GM18519 (cell line): ENCODE results near the gene FFAR1.

Experiments
- ATAC-seq: cut with Tn5 transposase; IDR thresholded peaks from one replicate; pipeline ENCODE4 v1.9.1; 2021; ENCODE audit warnings: mild to moderate bottlenecking, moderate library complexity; ENCODE audit not compliant: unreplicated experiment, low FRiP score

The FFAR1 gene

DNA sequence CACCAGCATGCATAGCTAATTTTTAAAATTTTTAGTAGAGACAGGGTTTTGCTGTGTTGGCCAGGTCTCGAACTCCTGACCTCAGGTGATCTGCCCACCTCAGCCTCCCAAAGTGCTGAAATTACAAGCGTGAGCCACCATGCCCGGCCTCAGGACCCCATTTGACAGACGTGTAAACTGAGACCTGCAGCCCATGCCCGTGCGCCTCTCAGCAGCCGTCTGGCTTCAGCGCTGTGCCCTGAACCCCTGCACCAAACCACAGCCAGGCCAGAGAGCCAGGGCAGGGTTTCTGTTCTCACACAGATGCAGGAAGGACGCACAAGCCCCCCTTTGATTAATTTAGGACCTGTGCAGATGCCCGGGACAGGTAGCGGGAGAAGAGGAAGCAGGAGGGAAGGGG is 7.3 kb upstream of the FFAR1 start:
- no peak for ATAC-seq

DNA sequence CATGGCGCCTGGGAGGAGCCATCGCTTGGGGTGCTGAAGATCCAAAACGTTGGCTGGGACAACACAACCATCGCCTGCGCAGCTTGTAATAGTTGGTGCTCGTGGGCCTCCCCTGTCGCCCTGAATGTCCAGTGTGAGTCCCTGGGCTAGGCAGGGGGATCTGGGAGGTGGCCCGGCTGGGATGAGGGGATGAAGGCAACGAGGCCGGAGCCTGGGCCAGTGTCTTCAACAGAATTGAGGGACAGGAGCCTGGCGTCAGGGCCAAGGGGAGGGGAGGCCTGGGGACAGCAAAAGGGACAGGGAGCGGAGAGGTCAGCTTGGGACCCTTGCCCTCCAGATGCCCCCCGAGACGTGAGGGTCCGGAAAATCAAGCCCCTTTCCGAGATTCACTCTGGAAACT is 6.7 kb upstream of the FFAR1 start:
- ATAC-seq = no peak

DNA sequence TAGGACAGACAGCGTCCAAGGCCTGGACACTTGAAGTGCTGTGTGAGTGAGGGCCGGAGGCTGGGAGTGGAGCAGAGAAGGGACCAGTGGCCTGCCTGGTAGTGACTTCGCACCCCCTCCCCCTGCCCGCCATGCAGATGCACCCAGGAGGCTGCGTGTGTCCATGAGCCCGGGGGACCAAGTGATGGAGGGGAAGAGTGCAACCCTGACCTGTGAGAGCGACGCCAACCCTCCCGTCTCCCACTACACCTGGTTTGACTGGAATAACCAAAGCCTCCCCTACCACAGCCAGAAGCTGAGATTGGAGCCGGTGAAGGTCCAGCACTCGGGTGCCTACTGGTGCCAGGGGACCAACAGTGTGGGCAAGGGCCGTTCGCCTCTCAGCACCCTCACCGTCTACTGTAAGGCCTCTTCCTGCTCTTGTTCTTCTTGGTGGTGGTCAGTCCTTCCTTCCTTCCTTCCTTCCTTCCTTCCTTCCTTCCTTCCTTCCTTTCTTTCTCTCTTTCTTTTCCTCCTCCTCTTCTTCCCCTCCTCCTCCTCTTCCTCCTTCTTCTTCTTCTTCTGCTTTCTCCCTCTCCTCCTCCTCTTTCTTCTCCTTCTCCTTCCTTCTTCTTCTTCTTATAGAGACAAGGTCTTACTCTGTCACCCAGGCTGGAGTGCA is 6.0 kb upstream of the FFAR1 start:
- no peak for ATAC-seq

DNA sequence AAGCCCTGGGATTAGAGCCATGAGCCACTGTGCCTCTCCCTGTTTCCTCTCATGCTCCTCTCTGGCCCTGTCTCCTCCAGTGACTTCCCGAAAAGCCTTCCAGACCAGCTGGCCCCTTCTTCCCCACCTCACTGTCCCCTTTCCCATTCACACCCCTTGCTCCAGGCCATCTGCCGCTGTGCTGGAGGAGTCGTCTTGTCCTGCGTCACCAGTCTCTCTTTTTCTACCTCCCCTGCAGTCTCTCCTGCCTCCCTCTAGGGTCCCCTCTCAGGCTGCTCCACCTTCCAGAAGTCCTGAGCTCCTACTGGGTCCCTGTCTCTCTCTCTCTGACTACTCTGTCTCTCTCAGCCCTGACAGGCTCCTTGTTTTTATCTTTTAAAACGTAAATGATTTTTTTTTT is 5.3 kb upstream of the FFAR1 start:
- ATAC-seq = no peak

DNA sequence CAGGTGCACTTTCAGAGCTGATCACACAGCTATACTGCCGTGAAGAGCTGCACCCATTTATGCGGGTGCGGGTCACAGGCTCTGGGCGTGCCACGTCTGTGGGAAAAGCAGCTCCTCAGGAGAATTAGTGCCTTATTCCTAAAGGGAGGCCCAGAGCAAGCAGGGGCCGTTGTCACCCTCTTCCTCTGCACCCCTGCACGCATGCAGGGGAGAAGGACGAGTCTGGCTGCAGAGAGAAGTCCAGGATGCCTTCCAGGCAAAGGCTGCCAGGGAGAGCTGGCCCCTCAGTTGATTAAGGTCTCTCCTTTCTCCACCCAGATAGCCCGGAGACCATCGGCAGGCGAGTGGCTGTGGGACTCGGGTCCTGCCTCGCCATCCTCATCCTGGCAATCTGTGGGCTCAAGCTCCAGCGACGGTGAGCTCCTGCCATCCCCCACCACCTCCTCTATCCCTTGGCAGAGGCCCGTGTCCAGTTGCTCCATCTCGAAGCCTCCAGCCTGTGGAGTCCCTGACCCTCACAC is 3.1 kb upstream of the FFAR1 start:
- ATAC-seq = no peak

DNA sequence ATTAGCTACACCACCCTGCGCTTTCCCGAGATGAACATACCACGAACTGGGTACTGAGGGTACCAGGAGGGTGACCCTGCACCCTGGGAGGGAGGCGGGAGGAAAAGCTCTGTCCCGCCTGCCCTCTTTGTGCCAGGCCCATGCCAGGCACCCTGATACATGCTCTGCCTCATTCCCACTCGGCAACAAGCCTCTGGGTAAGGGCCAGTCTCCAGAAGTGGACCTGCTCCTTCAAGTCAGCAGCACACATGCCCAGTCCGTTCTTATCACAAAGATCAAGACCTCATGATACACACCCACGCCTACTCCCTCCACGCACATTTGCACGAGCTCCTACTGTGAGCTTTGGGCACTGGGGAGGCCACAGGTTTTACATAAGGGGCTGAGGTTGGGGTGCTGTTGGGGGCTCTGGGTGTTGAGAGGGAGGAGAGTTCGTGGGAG is 2.0 kb upstream of the FFAR1 start:
- no peak for ATAC-seq

DNA sequence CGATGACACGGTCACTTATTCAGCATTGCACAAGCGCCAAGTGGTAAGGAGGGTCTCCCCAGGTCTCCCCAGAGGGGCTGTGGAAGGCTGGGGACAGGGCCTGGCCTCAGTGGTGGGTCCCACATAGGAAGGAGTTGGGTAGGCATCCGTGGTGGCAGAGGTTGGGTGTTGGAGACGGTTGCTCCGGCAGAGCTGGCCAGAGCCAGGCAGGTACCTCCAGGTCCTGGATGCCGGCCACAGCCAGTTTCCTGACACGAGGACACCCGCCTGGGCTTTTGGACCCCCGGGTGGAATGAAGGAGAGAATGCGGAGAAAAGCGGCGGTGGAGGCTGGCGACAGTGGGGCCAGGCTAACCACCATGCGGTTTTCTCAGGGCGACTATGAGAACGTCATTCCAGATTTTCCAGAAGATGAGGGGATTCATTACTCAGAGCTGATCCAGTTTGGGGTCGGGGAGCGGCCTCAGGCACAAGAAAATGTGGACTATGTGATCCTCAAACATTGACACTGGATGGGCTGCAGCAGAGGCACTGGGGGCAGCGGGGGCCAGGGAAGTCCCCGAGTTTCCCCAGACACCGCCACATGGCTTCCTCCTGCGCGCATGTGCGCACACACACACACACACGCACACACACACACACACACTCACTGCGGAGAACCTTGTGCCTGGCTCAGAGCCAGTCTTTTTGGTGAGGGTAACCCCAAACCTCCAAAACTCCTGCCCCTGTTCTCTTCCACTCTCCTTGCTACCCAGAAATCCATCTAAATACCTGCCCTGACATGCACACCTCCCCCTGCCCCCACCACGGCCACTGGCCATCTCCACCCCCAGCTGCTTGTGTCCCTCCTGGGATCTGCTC is 1.3 kb upstream of the FFAR1 start:
- no peak for ATAC-seq

DNA sequence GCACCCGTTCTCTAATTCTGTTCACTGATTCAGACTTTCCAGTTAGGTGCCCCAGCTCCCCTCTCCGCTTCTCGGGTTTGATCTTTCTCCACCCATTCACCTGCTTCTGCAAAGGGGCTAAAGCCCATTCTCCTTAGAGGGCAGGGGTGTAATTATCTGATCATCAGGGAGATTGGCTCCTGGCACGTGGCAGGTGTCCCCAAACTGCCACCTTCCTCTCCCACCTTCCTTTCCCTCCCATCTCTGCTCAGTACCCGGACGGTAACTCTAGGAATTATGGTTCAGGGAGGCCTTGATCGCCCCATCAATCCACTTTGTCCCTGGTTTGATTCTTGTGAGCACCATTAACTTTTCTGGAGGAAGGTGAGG is 212 bp downstream of the FFAR1 start:
- no peak for ATAC-seq

DNA sequence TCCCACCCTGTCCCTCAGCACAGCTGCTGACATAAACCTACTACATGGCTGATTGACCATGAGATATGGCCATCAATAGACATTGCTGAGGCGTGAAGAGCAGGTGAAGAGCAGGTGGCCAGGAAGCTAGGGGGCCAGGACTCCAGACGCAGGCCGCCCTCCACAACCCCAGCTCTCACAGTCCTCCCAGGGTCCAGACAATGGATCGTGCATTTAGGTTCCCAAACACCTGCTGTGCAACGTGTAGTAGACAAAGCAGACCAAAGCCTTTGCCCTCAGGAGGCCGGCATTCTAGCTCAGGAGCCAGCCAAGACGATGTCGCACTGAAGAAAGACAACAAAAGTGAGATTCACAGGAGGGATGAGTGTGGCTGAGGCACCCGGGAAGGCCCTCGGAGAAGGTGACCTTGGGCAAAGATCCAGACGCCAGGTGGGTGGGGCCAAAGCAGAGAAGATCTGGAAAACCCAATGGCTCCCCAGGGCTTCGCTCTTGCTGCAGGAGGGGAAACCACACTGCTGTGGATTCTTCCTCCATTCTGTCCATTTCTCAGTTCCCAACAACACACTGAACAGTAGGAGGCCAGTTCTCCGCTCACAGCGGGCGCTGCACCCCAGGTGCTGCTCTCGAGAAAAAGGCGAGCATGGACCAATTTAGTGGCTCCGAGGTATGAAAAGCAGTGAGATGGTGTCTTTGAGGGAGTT is 1.4 kb downstream of the FFAR1 start:
- no peak for ATAC-seq

DNA sequence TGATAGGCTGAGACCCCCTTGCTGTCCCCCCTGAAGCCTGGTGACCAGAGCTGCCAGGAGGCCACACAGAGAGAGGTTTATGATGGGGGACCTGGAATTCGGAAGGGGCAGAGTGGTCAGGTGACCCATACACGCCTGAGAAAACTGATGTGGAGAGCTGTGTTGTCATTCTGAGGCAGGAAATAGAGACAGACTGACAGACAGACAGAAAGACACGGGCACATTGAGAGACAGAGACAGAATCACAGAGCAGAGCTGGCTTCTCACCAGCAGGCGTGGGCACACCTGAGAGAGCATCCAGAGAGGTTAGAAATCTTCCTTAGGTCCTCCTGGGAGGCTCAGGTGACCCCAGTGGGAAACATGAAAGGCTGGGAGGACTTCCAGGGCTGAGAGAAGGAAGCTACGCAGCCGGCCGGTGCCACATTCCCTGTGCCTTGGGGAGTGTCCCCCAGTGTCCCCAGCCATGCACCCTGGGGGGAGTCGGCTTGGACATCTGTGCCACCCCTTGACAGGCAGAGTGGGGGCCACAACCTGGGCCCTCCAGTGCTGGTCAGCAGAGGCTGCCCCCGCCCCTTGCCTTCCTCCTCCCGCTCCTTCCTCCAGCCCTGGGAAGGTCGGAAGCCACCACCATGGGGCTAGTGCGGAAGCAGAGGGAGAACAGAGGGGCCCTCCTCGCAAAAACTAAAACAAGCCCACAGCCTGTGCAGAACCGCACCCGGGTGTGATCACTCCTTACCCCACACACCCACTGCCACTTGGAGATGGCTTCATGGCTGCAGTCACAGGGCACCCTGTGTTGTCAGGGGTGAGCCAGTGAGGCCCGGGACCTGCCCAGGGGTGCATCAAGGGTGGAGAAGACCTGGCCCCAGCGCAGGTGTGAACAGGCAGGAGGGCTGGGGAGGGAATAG is 2.2 kb downstream of the FFAR1 start:
- ATAC-seq = no peak

DNA sequence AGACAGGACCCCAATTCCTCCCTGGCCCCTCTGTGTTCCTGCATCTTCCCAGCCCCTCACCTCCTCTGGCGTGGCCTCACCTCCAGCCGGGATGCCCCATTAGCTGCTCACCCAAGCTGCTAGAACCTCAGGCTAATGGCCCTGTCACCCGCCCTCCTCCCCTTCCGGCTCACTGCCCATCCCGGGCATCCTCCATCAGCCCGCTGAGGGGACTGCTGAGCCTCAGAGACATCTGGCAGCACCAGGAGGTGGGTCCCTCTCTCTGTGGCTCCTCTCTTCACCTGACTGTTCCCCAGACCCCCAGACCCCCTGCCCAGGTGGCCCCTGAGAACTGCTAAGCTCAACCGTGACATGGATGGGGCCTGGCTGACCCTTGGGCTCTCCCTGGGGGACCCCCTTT is 2.9 kb downstream of the FFAR1 start:
- no peak for ATAC-seq

DNA sequence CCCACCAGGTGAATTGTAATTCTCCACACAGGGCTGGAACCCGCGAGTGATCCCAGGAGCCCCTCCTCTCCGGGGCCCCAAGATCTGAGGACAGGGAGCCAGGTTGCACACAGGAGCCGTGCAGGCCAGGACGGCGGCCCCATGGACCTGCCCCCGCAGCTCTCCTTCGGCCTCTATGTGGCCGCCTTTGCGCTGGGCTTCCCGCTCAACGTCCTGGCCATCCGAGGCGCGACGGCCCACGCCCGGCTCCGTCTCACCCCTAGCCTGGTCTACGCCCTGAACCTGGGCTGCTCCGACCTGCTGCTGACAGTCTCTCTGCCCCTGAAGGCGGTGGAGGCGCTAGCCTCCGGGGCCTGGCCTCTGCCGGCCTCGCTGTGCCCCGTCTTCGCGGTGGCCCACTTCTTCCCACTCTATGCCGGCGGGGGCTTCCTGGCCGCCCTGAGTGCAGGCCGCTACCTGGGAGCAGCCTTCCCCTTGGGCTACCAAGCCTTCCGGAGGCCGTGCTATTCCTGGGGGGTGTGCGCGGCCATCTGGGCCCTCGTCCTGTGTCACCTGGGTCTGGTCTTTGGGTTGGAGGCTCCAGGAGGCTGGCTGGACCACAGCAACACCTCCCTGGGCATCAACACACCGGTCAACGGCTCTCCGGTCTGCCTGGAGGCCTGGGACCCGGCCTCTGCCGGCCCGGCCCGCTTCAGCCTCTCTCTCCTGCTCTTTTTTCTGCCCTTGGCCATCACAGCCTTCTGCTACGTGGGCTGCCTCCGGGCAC is 3.9 kb downstream of the FFAR1 start:
- no peak for ATAC-seq

DNA sequence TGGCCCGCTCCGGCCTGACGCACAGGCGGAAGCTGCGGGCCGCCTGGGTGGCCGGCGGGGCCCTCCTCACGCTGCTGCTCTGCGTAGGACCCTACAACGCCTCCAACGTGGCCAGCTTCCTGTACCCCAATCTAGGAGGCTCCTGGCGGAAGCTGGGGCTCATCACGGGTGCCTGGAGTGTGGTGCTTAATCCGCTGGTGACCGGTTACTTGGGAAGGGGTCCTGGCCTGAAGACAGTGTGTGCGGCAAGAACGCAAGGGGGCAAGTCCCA is 4.4 kb downstream of the FFAR1 start:
- no peak for ATAC-seq

DNA sequence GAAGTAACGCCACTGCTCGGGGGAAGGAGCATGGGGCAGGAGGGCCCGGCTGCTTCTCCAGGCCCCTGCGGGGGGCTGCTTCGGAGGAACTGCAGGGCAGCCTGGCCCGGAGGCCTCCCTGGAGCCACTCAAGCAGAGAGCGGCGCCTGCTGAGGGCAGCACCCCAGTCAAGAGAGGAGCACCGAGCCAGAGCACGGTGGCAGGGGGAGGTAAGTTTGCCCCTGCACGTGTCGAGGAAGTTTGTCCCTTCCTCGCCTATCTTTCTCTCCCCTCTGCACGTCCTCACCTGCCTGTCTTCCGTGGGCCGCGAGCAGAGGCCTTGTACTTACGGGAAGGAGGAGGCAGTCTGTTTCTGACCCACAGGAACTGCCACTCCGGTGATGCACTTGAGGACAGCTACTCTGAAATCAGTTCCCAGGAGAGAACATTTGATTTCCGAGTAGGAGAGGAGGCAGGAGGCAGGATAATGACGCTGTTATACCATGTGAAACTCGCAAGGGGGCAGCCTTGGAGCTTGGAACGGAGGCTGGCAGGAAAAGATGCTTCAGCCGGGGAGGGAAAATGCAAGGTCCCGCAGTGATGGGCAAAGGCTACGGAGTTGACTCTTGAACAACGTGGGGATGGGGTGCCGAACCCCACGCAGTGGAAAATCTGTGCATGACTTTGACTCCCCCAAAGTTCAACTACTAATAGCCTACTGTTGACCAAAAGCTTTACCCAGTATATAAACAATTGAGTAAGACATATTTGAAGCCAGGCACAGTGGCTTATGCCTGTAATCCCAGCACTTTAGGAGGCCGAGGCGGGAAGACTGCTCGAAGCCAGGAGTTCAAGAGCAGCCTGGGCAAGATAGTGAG is 5.0 kb downstream of the FFAR1 start:
- ATAC-seq = no peak

DNA sequence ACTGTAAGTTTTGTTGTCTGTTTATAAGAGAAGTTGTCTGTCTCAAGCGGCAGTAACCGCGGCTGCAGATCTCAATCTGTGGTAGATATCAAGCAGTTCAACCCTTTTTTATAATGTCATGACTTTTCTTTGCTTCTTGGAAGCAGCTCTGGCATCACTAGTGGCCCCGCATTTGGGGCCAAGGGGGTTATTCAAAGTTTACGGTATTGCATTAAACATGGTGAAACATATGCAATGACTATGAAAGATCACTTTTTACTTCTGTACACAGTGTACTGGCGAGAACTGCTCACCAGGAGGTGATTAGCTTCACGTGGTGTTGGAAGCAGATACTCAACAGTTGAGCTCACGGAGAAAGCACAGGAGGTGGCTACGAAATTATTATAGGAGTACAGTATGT is 5.9 kb downstream of the FFAR1 start:
- no peak for ATAC-seq

DNA sequence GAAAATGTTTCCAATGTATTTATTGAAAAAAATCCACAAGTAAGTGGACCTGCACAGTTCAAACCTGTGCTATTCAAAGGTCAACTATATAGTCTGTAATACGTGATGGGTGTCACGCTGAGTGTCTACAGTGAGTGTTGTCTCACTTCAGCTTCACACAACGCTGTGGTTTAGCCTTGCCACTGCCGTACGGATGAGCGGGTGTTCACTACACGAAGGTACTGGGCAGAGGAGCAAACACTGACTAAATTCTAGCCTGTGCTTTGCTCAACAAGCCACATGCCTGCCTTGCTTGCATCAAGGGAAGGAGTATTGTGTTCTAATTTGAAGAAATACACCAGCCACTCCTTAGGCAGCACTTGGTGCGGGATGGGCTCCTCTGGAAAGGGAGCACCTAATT is 7.2 kb downstream of the FFAR1 start:
- ATAC-seq = no peak

DNA sequence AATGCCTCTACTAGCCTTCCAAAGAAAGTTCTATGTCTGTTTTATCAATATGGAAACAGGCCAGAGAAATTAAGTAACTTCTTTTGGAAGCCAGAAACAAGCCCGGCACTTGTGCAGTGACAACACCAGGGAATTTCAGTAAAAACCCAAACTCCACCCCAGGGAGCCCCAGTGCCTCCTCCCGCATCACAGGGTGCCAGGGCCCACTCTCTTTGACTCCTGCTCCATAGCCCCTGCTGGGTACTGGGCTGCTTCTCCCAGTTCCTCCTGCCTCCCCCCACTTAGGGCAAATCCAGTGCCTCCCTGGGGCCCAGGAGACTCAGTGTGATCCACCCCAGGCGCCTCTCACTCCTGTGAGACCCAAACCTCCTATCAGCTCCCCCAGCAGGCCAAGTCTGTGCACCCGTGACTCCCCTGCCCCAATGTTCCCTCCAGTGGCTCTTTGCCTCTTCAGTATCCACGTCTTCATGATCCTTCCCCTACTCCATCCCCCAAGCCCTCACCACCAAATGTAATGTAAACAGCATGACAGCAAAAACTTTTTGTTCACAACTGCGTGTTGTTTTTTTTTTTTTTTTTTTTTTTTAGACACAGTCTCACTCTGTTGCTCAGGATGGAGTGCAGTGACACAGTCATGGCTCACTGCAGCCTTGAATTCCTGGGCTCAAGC is 8.2 kb downstream of the FFAR1 start:
- ATAC-seq = no peak

DNA sequence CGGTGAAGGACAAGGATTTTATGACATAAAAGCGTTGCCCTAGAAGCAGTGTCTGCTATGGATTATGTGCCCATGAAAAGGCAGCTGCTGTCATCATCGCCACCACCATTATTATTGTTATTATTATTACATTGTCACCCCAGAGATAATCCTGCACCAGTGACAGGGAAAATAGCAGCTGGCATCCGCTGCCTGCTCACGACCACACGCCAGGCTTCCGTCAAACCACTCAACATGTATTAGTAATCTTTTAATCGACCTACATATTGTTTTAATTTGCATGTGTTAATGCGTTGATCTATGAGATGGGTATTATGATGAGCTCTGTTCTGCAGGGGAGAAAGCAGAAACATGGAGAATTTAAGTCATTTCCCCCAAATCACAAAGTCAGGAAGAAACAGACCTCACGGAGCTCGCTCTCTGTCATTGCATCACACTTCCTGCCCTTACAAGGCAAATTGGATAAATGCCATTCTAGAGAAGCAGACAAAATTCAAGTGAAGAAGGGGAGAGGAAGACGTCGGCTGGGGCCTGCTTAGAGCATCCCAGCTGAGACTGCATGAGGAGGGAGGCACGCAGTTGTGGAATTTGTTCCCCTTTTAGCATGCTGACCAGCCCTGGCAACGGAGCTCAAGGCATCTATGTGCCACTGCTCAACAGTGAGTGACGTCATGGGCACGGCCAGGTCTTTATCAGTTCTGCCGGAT is 10.3 kb downstream of the FFAR1 start, which contains the start of gene FFAR3:
Gene FFAR3 (plus strand): TSS at position 594 of the 707 bp plus-strand sequence. CDS start 431 bp downstream, outside the sequence.
- ATAC-seq = no peak
